Fibroblast of skin of abdomen (primary cell): ENCODE data around the gene PCNX1.
"Not testable (repeated sequence)": the region's sequence is repeated elsewhere in the genome, so short reads cannot be mapped to it uniquely, and the experiment has no call there.

ENCODE experiments used
- DNase-seq: peaks from one replicate; pipeline ENCODE4 v3.0.0-alpha.2; 2013

Gene PCNX1

GRCh38 chr14:70971560-70971959 lies 64.3 kb downstream of the PCNX1 start:
- no peak for DNase-seq

- peak; percentile 79 for DNase-seq
These were observed 65.1 kb downstream of the PCNX1 start for GRCh38 chr14:70972107-70972976.

DNA sequence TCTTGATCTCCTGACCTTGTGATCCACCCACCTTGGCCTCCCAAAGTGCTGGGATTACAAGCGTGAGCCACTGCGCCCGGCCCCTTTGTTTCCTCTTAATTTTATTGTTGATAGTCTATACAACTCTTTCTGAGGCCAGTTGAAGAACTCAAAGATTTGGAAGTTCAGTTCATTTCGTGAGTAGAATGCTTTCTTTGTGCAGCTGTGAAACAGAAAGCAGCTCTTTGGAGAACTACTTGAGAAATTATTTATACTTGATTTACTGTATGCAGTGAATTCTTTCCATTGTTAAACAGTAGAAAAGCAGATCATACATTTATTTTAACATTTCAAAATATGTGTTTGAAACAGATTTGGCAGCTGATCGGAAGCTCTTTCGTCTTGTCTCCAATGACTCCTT lies 69.3 kb downstream of the PCNX1 start:
- no peak for DNase-seq

DNA sequence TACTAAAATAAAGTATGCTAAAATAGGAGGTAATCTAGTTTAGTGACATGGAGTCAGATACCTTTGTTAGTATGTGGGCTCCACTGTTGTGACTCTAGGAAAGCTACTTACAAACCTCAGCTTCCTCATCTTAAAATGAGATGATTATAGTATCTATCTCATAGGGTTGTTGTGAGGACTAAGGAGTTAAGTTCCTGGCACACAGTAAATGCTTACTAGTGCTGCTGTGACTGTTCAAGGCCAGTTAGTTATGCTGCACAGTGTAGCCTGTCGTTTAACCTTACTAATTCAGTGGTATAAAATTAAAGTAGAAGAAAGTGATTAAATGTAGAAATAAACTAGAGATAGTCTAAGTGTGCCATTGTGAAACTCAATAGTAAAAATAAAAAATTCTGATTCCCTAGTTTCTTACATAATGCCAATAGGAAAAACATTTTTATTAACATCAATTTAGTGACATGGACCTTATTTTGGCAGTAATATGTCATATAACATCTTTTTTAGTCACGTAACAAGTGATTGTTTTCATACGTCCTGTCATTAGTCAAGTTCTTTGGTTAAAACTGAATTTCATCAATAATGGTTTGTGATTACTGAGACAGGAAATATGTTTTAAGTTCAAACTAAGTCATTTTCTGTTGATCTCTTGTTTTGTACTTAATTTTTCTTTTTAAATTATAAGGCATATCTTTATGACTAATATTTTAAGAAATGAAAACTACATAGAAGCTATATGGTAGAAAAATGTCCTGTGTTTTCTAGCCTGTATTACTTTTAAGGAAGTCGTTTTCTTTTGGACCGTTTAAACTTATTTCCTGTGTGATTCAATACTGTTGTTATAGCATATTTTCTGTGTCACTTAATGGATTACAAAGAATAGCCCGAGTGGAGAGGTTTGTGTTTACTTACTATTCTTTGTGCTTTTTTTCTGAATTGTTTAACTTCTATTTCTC lies 74.0 kb downstream of the PCNX1 start:
- no peak for DNase-seq

DNA sequence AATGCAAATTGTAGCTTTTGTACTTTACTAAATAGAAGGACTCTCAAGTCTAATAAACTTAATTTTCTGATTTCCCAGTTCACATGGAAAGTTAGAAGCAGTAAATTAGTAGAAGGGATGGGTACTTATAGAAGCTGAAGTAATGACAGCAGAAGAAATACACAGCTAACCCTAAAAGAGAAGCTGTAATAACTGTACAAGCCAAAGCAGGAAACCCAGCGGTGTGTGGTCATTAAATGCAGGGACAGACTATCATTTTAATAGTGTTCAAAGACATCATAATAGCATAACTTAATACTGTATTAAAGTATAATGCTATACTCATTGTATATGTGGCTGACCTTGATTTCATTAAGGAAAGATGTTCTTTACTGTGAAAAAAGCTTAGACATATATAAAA lies 74.9 kb downstream of the PCNX1 start:
- no peak for DNase-seq

DNA sequence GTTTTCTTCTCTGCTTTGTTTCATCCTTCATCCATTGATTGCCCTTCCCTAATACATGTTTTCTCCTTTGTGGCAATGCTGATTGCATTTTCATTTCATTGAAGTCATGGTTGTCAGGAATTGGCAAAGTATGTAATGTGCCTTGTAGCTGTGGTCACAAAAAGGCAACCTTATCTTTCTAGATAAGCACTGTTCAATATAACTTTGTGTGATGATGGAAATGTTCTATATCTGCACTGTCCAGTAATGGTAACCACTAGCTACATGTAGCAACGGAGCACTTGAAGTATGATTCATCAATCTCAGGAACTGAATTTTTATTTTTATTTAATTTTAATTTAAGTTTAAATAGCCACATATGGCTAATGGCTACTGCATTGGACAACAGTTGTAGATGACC lies 79.8 kb downstream of the PCNX1 start:
- no peak for DNase-seq

GRCh38 chr14:70988452-70988851 lies 81.2 kb downstream of the PCNX1 start:
- no peak for DNase-seq

DNA sequence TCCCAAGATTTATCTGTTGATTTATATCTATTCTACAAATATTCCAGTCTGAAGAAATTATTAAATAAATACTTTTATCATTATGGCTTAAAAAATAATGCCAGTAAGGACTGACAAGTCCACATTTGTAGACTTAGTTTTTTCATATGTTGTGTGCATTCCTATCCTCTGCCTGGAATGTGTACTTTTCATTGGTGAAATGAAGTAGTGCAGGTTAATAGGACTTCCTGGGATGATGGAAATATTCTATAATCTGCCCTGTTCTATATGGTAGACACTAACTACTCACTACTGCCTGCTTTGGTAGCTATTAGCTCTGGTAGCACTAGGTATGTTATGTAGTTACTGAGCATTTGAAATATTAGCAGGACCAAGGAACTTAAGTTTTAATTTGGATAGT lies 86.7 kb downstream of the PCNX1 start:
- no peak for DNase-seq

DNA sequence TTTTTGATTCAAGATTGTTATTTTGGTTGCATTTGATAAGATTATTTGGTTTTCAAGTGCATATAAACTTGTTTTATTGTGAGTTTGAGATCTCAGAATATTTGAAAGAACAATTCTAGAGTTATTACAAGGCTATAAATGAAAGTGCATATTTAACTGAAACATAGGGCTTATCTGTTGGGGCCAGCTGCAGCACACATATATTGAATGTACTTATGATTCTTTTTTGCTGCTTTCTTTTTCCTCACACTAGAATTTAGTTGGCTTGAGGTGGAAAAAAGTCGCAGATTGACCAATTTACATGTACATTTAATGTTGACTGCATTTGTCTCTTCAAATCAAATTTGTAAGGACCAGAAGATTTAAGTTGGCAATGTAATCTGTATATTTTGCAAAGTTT lies 88.0 kb downstream of the PCNX1 start:
- DNase-seq, result no peak

DNA sequence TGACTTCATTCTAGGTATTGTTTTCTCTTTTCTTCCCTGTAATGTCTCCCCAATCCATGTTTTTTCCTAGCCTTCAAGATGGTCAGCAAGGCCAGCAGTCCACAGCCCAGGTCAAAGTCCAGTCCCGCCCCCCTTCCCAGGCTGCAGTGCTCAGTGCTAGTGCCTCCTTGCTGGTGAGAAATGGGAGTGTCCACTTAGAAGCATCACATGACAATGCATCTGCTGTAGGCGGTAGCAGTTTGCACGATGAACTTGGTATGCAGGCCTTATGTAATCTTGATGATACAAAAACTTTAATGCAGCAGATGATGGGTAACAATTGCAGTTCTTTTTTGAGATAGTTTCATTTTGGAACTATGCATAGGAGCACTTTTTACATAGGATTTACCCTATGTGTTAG lies 88.4 kb downstream of the PCNX1 start:
- DNase-seq, result no peak

GRCh38 chr14:70999117-70999516 lies 91.9 kb downstream of the PCNX1 start:
- DNase-seq, result no peak

GRCh38 chr14:71000091-71000490 lies 92.8 kb downstream of the PCNX1 start:
- DNase-seq, result no peak

- DNase-seq, result no peak
These were observed 94.5 kb downstream of the PCNX1 start for GRCh38 chr14:71001742-71002141.

- DNase-seq, result no peak
These were observed 95.9 kb downstream of the PCNX1 start for GRCh38 chr14:71003156-71003555.

DNA sequence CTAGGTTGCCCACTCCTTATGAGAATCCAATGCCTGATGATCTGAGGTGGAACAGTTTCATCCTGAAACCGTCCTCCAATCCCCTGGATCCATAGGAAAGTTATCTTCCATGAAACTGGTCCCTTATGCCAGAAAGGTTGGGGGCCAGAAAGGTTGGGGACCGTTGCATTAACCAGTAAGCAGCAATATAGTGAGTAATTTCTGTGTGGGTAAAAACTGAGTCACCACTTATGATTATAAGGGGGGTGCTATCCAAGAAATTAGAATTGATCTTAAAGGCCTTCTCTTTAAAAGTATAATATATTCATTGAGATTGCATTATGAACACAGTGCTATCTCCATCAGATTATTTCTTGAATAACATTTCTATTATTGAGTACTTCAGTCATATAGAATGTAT lies 97.2 kb downstream of the PCNX1 start:
- no peak for DNase-seq

DNA sequence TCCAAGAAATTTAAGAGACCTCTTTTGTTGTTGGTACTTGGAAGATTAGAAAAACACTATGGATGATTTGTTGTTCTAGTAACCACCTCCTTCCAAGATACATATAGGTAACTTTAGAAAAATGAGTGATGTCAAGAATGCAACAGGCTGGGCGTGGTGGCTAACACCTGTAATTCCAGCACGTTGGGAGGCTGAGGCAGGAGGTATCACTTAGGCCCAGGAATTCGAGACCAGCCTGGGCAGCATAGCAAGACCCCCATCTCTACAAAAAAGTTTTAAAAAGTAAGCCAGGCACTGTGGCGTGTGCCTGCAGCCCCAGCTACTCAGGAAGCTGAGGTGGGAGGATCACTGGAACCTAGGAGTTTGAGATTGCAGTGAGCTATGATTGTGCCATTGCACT lies 97.8 kb downstream of the PCNX1 start:
- no peak for DNase-seq

- DNase-seq, result no peak
These were observed 98.9 kb downstream of the PCNX1 start for GRCh38 chr14:71006200-71006563.

GRCh38 chr14:71011479-71011878 lies 104.2 kb downstream of the PCNX1 start:
- no peak for DNase-seq

DNA sequence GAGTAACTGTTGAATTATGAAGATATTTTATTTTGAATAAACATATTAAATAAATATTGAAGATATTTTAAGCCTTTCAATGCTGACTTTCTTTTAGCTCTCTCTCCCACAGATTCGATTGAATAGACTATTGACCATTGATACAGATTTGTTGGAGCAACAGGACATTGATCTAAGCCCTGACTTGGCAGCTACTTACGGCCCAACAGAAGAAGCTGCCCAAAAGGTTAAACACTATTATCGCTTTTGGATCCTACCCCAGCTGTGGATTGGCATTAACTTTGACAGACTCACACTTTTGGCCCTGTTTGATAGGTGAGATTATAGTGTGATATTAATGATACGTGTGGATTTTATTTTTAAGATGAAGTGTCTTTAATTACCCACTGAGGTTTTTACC lies 105.6 kb downstream of the PCNX1 start:
- no peak for DNase-seq

- no peak for DNase-seq
These were observed 106.4 kb downstream of the PCNX1 start for GRCh38 chr14:71013551-71014192.

DNA sequence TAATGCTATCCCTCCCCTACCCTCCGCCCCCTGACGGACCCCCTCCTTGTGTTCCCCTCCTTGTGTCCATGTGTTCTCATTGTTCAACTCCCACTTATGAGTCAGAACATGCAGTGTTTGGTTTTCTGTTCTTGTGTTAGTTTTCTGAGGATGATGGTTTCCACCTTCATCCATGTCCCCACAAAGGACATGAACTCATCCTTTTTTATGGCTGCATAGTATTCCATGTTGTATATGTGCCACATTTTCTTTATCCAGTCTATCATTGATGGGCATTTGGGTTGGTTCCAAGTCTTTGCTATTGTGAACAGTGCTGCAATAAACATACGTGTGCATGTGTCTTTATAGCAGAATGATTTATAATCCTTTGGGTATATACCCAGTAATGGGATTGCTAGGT lies 112.7 kb downstream of the PCNX1 start:
- not testable (repeated sequence) for DNase-seq

GRCh38 chr14:71021347-71022011 lies 114.2 kb downstream of the PCNX1 start:
- peak; percentile 80 for DNase-seq
